A673 (cell line): ENCODE measurements around the gene ACLY.
"Not testable (repeated sequence)": the region's sequence is repeated elsewhere in the genome, so short reads cannot be mapped to it uniquely, and the experiment has no call there.

Experiments
- CTCF ChIP-seq: fragments of 300-800, 200-600 bp; sonication (generic); conservative IDR thresholded peaks from 2 replicates; pipeline ENCODE4 v1.5.1; 2017; ENCODE audit warnings: low read depth, mild to moderate bottlenecking, antibody characterized with exemption, low read length, moderate library complexity, mixed read lengths
- EZH2 ChIP-seq: fragments of 200-600 bp; sonication (generic); IDR thresholded peaks from 2 replicates; pipeline ENCODE4 v1.6.1; 2017; ENCODE audit warnings: borderline replicate concordance, low read depth, mild to moderate bottlenecking, mixed read lengths, antibody characterized with exemption, low read length; ENCODE audit not compliant: poor library complexity, severe bottlenecking

- TF ChIP-seq CTCF, EZH2: not testable (repeated sequence)
These were observed 67.4 kb downstream of the ACLY start for GRCh38 chr17:41851382-41851781.
